Mucosa of descending colon (tissue), 3 donors: ENCODE data around the gene OSBPL1A. TPM values are rescaled to one million over a fixed set of nuclear protein-coding genes. Genes with fewer than 3 reads are reported as not detected.

Source experiments
- ATAC-seq: fragments of 200-7000 bp; cut with Tn5 transposase; one replicate; pipeline ENCODE4 v1.9.1; 2020; ENCODE audit warnings: mild to moderate bottlenecking, moderate library complexity
- DNase-seq, 3 donors: peaks; one replicate each; pipeline ENCODE4 v3.0.0-alpha.2; 2020
- H3K36me3 ChIP-seq: fragments of 200-600 bp; one replicate; pipeline ENCODE4 v1.8.0; 2021; ENCODE audit warnings: low read depth, mild to moderate bottlenecking
- H3K4me1 ChIP-seq: fragments of 200-600 bp; one replicate; pipeline ENCODE4 v1.8.0; 2021; ENCODE audit warnings: low read depth, mild to moderate bottlenecking
- H3K4me3 ChIP-seq: fragments of 200-600 bp; one replicate; pipeline ENCODE4 v1.8.0; 2021; ENCODE audit warnings: mild to moderate bottlenecking
- H3K9me3 ChIP-seq: fragments of 200-600 bp; one replicate; pipeline ENCODE4 v1.8.0; 2021; ENCODE audit warnings: mild to moderate bottlenecking
- intact Hi-C, 2 donors: fragments of 100-400 bp; cut with DNase I in 1 of 2; cut with micrococcal nuclease in 1 of 2; formaldehyde crosslinking; loops; one replicate each; pipeline versions ENCODE4 v1.11.0 to v1.11.1; 2022; cut with DNase I, micrococcal nuclease
- total RNA-seq, 3 donors: library from RNA; stranded (reverse); fragmentation: NEBNext Ultra II Directional in 2 of 3; extraction: Animal tissue kit (Norgen Biotek cat#: 25700) in 2 of 3; gene quantifications; one replicate each; pipeline versions ENCODE4 v1.2.1 to v1.2.4, GENCODE V29; 2021 to 2023
- TF ChIP-seq, protein P1 (sequence below): fragments of 200-600 bp; IDR thresholded peaks from one replicate; pipeline ENCODE4 v1.8.0; 2022; ENCODE audit warnings: antibody characterized with exemption, mild to moderate bottlenecking
- donor health status: DM: no; HTN: no; CAD: no; lungs with moderate emphysema.
- donor health status: DM: no; HTN: no; CAD: no.
- donor health status: DM: no; HTN: yes; CAD: no.

OSBPL1A gene
- total RNA-seq, 3 donors from 2014 or later = 32.5 to 77.5 (median 69.8) TPM

DNA sequence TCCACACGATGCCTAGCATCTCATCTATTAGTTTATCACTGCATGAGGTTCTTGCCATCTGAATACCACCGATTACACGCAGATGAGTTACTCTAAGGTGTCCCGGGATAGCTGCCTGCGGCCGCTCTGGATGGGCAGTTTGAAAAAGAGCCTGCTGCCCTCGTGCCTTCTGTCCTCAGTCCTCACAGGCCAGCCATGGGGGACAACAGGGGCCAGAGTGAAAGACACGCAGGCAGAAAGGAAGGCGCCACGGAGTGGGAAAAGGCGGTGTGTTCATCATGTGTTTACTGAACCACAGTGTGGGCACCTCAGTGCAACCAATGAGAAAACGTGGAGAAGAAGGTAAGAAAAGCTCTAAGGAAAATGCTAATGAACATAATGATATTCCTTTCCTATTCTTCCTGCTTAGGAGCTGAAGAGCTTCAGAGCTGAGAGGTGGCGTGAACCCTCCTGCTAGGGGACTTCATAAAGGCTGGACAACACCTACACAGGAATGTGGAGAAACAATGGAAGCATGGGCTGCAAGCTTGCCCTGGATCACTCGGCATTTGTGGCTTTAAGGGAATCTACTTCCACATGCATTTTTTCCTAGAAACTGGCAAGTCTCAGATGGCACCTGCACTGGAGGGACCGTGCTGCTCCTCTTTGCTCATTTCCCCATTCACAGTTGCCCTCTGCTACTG, 207.8 kb downstream of the OSBPL1A start:
- H3K4me3 ChIP-seq = no peak overlapping the region
- TF ChIP-seq, protein P1, sequence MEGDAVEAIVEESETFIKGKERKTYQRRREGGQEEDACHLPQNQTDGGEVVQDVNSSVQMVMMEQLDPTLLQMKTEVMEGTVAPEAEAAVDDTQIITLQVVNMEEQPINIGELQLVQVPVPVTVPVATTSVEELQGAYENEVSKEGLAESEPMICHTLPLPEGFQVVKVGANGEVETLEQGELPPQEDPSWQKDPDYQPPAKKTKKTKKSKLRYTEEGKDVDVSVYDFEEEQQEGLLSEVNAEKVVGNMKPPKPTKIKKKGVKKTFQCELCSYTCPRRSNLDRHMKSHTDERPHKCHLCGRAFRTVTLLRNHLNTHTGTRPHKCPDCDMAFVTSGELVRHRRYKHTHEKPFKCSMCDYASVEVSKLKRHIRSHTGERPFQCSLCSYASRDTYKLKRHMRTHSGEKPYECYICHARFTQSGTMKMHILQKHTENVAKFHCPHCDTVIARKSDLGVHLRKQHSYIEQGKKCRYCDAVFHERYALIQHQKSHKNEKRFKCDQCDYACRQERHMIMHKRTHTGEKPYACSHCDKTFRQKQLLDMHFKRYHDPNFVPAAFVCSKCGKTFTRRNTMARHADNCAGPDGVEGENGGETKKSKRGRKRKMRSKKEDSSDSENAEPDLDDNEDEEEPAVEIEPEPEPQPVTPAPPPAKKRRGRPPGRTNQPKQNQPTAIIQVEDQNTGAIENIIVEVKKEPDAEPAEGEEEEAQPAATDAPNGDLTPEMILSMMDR = no peak

GRCh38 chr18:24189007-24189528, 208.6 kb downstream of the OSBPL1A start:
- no peaks in the 10 kb centered on the region for H3K4me1 ChIP-seq
- H3K4me3 ChIP-seq = no peak overlapping the region
- no peaks in the 10 kb centered on the region for H3K9me3 ChIP-seq
- TF ChIP-seq, protein P1 = no peak
- H3K36me3 ChIP-seq = no peaks in the 10 kb centered on the region
- intact Hi-C loops = no loop called here
- DNase-seq (no peak), ATAC-seq (no peak)

More for the DNA sequence above, 207.8 kb downstream of the OSBPL1A start:
- H3K9me3 ChIP-seq = no peaks in the 10 kb centered on the region
- ATAC-seq (no peak), DNase-seq (no peak)
- no peaks in the 10 kb centered on the region for H3K4me1 ChIP-seq
- intact Hi-C loops = no loop called here
- no peaks in the 10 kb centered on the region for H3K36me3 ChIP-seq

- Histone ChIP-seq H3K4me3 (no peak overlapping the region), H3K9me3 (no peaks in the 10 kb centered on the region), H3K4me1 (no peaks in the 10 kb centered on the region), H3K36me3 (no peaks in the 10 kb centered on the region)
- DNase-seq (no peak), ATAC-seq (no peak)
- intact Hi-C loops = no loop called here
- TF ChIP-seq, protein P1 = no peak
Measured at GRCh38 chr18:24188120-24188519, 209.5 kb downstream of the OSBPL1A start.

GRCh38 chr18:24187689-24188088, 209.9 kb downstream of the OSBPL1A start:
- no peaks in the 10 kb centered on the region for H3K9me3 ChIP-seq
- intact Hi-C loops = no loop called here
- H3K4me3 ChIP-seq = no peak overlapping the region
- ATAC-seq (no peak), DNase-seq (no peak)
- TF ChIP-seq, protein P1 = no peak
- H3K4me1 ChIP-seq = no peaks in the 10 kb centered on the region
- no peaks in the 10 kb centered on the region for H3K36me3 ChIP-seq

GRCh38 chr18:24187049-24187448, 210.6 kb downstream of the OSBPL1A start:
- TF ChIP-seq, protein P1 = no peak

More at GRCh38 chr18:24187049-24187448, 210.6 kb downstream of the OSBPL1A start:
- no peaks in the 10 kb centered on the region for H3K9me3 ChIP-seq
- intact Hi-C loops = no loop called here
- ATAC-seq = no peak
- H3K36me3 ChIP-seq = no peaks in the 10 kb centered on the region
- H3K4me3 ChIP-seq = no peak overlapping the region
- no peak for DNase-seq
- no peaks in the 10 kb centered on the region for H3K4me1 ChIP-seq
